B cell (primary cell): ENCODE measurements around the gene TIAM2. TPM values are rescaled to one million over a fixed set of nuclear protein-coding genes. Genes with fewer than 3 reads are reported as not detected.

ENCODE experiments used
- ATAC-seq: fragments of 200-7000 bp; cut with Tn5 transposase; one replicate; pipeline ENCODE4 v1.10.0; 2021; ENCODE audit warnings: low read depth, mild to moderate bottlenecking, moderate number of reproducible peaks, moderate library complexity
- CTCF ChIA-PET: fragments of 350-600 bp; sonication (Branson Sonifier 250); formaldehyde crosslinking; loops from one replicate; lab custom pipeline; 2021; ENCODE audit warnings: antibody characterized with exemption, inconsistent platforms; lab: Charles Lee
- POLR2A ChIA-PET: fragments of 350-600 bp; sonication (Branson Sonifier 250); formaldehyde crosslinking; loops from one replicate; lab custom pipeline; 2021; ENCODE audit warnings: antibody characterized with exemption; lab: Charles Lee
- DNase-seq: peaks from one replicate; pipeline ENCODE4 v3.0.0; 2013
- H2AFZ ChIP-seq: 2 replicates; pipeline ENCODE4 v1.6.1; 2012; ENCODE audit warnings: mild to moderate bottlenecking, low read depth, low read length; ENCODE audit not compliant: insufficient read depth, poor library complexity, severe bottlenecking
- H3K27ac ChIP-seq, 2 donors: 1 replicate in 1 of 2; 2 replicates in 1 of 2; pipeline ENCODE4 v1.5.1; 2012 to 2013; ENCODE audit warnings: low read length in 2 of 2, mild to moderate bottlenecking in 2 of 2, moderate library complexity in 1 of 2
- H3K27me3 ChIP-seq, 4 experiments: fragments of 200-600 bp in 1 of 4; sonication (generic) in 1 of 4; replicated peaks in 1 of 4; 1 replicate in 2 of 4; 2 replicates in 2 of 4; pipeline versions ENCODE4 v1.6.1 to v1.7.0; 2013 to 2016; ENCODE audit warnings: low read length in 3 of 4, mild to moderate bottlenecking in 2 of 4, mixed read lengths in 1 of 4, moderate library complexity in 1 of 4; ENCODE audit not compliant: insufficient read depth in 4 of 4, control insufficient read depth in 3 of 4; ENCODE audit errors: control extremely low read depth in 1 of 4
- H3K36me3 ChIP-seq, 2 experiments: replicated peaks in 1 of 2; 1 replicate in 1 of 2; 2 replicates in 1 of 2; pipeline versions ENCODE4 v1.6.1 to v1.7.1; 2013; ENCODE audit warnings: low read length in 1 of 2; ENCODE audit not compliant: insufficient read depth in 2 of 2, control insufficient read depth in 1 of 2; ENCODE audit errors: control extremely low read depth in 1 of 2, extremely low read depth in 1 of 2
- H3K4me1 ChIP-seq, 2 donors: fragments of 200-600 bp in 1 of 2; sonication (generic) in 1 of 2; 1 replicate in 1 of 2; 2 replicates in 1 of 2; pipeline versions ENCODE4 v1.5.1 to v1.6.1; 2013 to 2017; ENCODE audit warnings: low read length in 2 of 2; ENCODE audit not compliant: control insufficient read depth in 2 of 2, insufficient read depth in 2 of 2
- H3K4me2 ChIP-seq: replicated peaks from 2 replicates; pipeline ENCODE3; 2012; ENCODE audit warnings: mild to moderate bottlenecking, low read depth, low read length; ENCODE audit not compliant: poor library complexity, severe bottlenecking
- H3K4me3 ChIP-seq, 5 experiments: fragments of 200-600 bp in 1 of 5; sonication (generic) in 1 of 5; 1 replicate in 3 of 5; 2 replicates in 2 of 5; pipeline versions ENCODE4 v1.5.1 to v1.7.0; 2011 to 2016; ENCODE audit warnings: low read length in 4 of 5, mild to moderate bottlenecking in 4 of 5, low read depth in 2 of 5, control low read depth in 1 of 5, moderate library complexity in 1 of 5; ENCODE audit not compliant: insufficient read depth in 1 of 5; ENCODE audit errors: control extremely low read depth in 1 of 5, extremely low read depth in 1 of 5
- H3K79me2 ChIP-seq: fragments of 200-600 bp; sonication (generic); one replicate; pipeline ENCODE4 v1.6.0; 2016; ENCODE audit warnings: low read length; ENCODE audit not compliant: control insufficient read depth, insufficient read depth
- H3K9ac ChIP-seq: fragments of 200-600 bp; sonication (generic); 2 replicates; pipeline ENCODE4 v1.6.1; 2017; ENCODE audit warnings: mild to moderate bottlenecking, low read length, moderate library complexity
- H3K9me3 ChIP-seq, 3 donors: one replicate each; pipeline versions ENCODE4 v1.6.1 to v1.7.1; 2013; ENCODE audit warnings: low read length in 2 of 3; ENCODE audit not compliant: control insufficient read depth in 2 of 3, insufficient read depth in 1 of 3; ENCODE audit errors: control extremely low read depth in 1 of 3
- H4K20me1 ChIP-seq: 2 replicates; pipeline ENCODE4 v1.6.0; 2012; ENCODE audit warnings: mild to moderate bottlenecking, low read length; ENCODE audit not compliant: insufficient read depth, control insufficient read depth, poor library complexity, severe bottlenecking
- H3K27ac Mint-ChIP-seq: one replicate; pipeline ENCODE4 v1.8.0; 2021; ENCODE audit warnings: mixed read lengths
- H3K27me3 Mint-ChIP-seq: one replicate; pipeline ENCODE4 v1.8.0; 2021; ENCODE audit warnings: mixed read lengths
- H3K4me1 Mint-ChIP-seq: one replicate; pipeline ENCODE4 v1.8.0; 2021; ENCODE audit warnings: mixed read lengths
- H3K4me3 Mint-ChIP-seq: one replicate; pipeline ENCODE4 v1.8.0; 2021; ENCODE audit warnings: mixed read lengths
- H3K9me3 Mint-ChIP-seq: one replicate; pipeline ENCODE4 v1.8.0; 2022; ENCODE audit warnings: mixed read lengths; ENCODE audit not compliant: insufficient read depth
- EZH2 ChIP-seq: IDR thresholded peaks from 2 replicates; pipeline ENCODE4 v1.6.1; 2012; ENCODE audit warnings: borderline replicate concordance, low read depth, mild to moderate bottlenecking, moderate library complexity, low read length; ENCODE audit not compliant: insufficient read depth, poor library complexity, severe bottlenecking
- WGBS: methylation state at CpG from one replicate; pipeline ENCODE4 v1.1.5; 2013; ENCODE audit warnings: missing lambda C conversion rate; ENCODE audit not compliant: insufficient coverage; 5-methylcytosine and 5-hydroxymethylcytosine counted together
- intact Hi-C: fragments of 100-400 bp; cut with micrococcal nuclease; formaldehyde crosslinking; loops from one replicate; pipeline ENCODE4 v1.10.0; 2022
- polyA plus RNA-seq: library from polyadenylated mRNA; depleted of rRNA; stranded (reverse); fragments of >200 nt; gene quantifications from 2 replicates; pipeline ENCODE4 v1.2.3, GENCODE V29; 2012
- total RNA-seq, 2 donors: library from RNA; stranded (reverse); fragments of 120-200 nt in 1 of 2; gene quantifications; 1 replicate in 1 of 2; 2 replicates in 1 of 2; pipeline versions ENCODE4 v1.2.3 to v1.2.4, GENCODE V29; 2013 to 2022
- TF ChIP-seq, protein P1 (sequence below): fragments of 200-600 bp; IDR thresholded peaks from one replicate; pipeline ENCODE4 v1.8.0; 2022; ENCODE audit warnings: antibody characterized with exemption, mild to moderate bottlenecking

Gene TIAM2
- total and polyA plus RNA-seq, 2 donors (not counting 1 experiment from before 2014, with no cell fraction given) = 13.1 to 18.8 TPM

DNA sequence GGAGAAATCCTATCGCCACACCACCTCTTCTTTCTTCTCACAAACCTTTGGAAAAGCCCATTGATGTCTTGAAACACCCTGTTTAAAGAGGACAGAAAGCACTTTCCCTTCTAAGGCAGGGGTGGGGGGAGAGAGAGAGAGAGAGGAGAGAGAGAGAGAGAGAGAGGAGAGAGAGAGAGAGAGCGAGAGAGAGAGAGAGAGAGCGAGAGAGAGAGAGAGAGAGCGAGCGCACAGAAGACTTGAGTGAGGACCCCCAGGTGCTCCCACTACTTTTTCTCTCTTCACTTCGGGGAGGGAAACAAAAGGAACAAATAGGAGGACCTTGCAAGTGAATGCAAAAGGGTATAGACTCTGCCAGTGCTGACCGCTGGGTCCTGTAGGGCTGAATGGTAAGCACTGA, 52.4 kb downstream of the TIAM2 start:
- H3K27ac Mint-ChIP-seq = no peak overlapping the region
- TF ChIP-seq, protein P1, sequence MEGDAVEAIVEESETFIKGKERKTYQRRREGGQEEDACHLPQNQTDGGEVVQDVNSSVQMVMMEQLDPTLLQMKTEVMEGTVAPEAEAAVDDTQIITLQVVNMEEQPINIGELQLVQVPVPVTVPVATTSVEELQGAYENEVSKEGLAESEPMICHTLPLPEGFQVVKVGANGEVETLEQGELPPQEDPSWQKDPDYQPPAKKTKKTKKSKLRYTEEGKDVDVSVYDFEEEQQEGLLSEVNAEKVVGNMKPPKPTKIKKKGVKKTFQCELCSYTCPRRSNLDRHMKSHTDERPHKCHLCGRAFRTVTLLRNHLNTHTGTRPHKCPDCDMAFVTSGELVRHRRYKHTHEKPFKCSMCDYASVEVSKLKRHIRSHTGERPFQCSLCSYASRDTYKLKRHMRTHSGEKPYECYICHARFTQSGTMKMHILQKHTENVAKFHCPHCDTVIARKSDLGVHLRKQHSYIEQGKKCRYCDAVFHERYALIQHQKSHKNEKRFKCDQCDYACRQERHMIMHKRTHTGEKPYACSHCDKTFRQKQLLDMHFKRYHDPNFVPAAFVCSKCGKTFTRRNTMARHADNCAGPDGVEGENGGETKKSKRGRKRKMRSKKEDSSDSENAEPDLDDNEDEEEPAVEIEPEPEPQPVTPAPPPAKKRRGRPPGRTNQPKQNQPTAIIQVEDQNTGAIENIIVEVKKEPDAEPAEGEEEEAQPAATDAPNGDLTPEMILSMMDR = no peak
- no peak for TF ChIP-seq EZH2
- ChIA-PET CTCF (no interaction called here), POLR2A (no interaction called here)
- intact Hi-C loops = no loop called here
- Histone ChIP-seq H3K79me2 (no peaks in the 10 kb centered on the region), H3K9ac (no peak overlapping the region), H3K27me3 (no peaks in the 10 kb centered on the region), H3K36me3 (no peaks in the 10 kb centered on the region), H3K4me2 (no peak overlapping the region), H3K4me3 (no peak overlapping the region), H3K9me3 (no peaks in the 10 kb centered on the region), H3K27ac (no peak overlapping the region), H4K20me1 (no peaks in the 10 kb centered on the region), H2AFZ (no peak overlapping the region), H3K4me1 (no peaks in the 10 kb centered on the region)
- 100% methylated on average over 1 of the region's 7 CpGs for WGBS
- H3K4me1 Mint-ChIP-seq = no peaks in the 10 kb centered on the region
- H3K27me3 Mint-ChIP-seq = peaks cover 3% of the 10 kb centered on the region
- no peak overlapping the region for H3K4me3 Mint-ChIP-seq
- DNase-seq (no peak), ATAC-seq (no peak)
- H3K9me3 Mint-ChIP-seq = no peaks in the 10 kb centered on the region

DNA sequence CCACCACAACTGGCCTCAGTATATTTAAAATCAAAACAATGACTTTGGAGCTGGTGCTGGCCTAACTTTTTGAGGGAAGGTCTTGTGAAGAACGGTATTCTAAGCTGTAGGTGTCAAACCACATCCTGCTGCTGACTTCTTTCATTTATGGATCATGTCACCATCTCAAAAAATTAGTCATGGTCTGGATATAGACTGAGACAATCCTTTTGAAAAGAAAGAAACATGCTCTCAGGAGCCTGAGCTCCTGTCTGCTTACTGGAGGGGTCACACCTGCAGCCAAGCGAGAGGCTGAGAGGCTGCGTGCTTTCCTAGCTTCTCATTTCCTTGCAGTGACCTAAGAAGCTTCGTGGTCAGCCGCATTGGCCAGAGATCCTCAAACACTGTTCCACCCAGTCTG, 55.2 kb downstream of the TIAM2 start:
- Histone ChIP-seq H3K9me3 (no peaks in the 10 kb centered on the region), H3K27me3 (no peaks in the 10 kb centered on the region), H3K9ac (no peak overlapping the region), H3K4me2 (no peak overlapping the region), H3K4me1 (no peaks in the 10 kb centered on the region), H2AFZ (no peak overlapping the region), H3K4me3 (no peak overlapping the region), H3K36me3 (no peaks in the 10 kb centered on the region), H3K27ac (no peak overlapping the region), H3K79me2 (no peaks in the 10 kb centered on the region), H4K20me1 (no peaks in the 10 kb centered on the region)
- ATAC-seq = no peak
- no peaks in the 10 kb centered on the region for H3K4me1 Mint-ChIP-seq
- TF ChIP-seq EZH2 = no peak
- TF ChIP-seq, protein P1 = no peak
- POLR2A ChIA-PET = no interaction called here
- H3K9me3 Mint-ChIP-seq = no peaks in the 10 kb centered on the region
- peaks cover 3% of the 10 kb centered on the region for H3K27me3 Mint-ChIP-seq
- no peak overlapping the region for H3K27ac Mint-ChIP-seq
- H3K4me3 Mint-ChIP-seq = no peak overlapping the region
- CTCF ChIA-PET = no interaction called here
- intact Hi-C loops = no loop called here
- 55% methylated on average over 2 of the region's 5 CpGs for WGBS
- DNase-seq = no peak
